Caco-2 (cell line): ENCODE measurements around the gene SRGAP1. TPM values are rescaled to one million over a fixed set of nuclear protein-coding genes. Genes with fewer than 3 reads are reported as not detected.
A peak's percentile ranks its signal among the peaks of the same experiment; 100 is the strongest.

ENCODE experiments used
- BruUV-seq: library from RNA; stranded (reverse); fragments of 400-500 nt; replicated peaks from 2 replicates; lab custom pipeline; 2021; lab: Mats Ljungman, UMichigan
- CTCF ChIA-PET: fragments of 300-600 bp; sonication (Branson Sonifier 250); formaldehyde crosslinking; loops from one replicate; lab custom pipeline; 2022; ENCODE audit warnings: antibody characterized with exemption; lab: Charles Lee
- POLR2A ChIA-PET: fragments of 300-600 bp; sonication (Branson Sonifier 250); formaldehyde crosslinking; loops from one replicate; lab custom pipeline; 2022; ENCODE audit warnings: antibody characterized with exemption; lab: Charles Lee
- DNase-seq, 2 experiments: peaks; one replicate each; pipeline versions ENCODE4 v3.0.0 to v3.0.0-alpha.2; 2020 to 2022
- H3K27me3 ChIP-seq: replicated peaks from 2 replicates; pipeline ENCODE4 v1.6.0; 2011; ENCODE audit warnings: low read length; ENCODE audit not compliant: control insufficient read depth, insufficient read depth
- H3K36me3 ChIP-seq: 2 replicates; pipeline ENCODE4 v1.5.1; 2011; ENCODE audit warnings: low read length; ENCODE audit not compliant: control insufficient read depth, insufficient read depth
- H3K4me1 ChIP-seq: fragments of 250-450 bp; sonication (Bioruptor Pico); 2 replicates; pipeline ENCODE4 v1.5.1; 2020; ENCODE audit warnings: mild to moderate bottlenecking
- H3K4me3 ChIP-seq: 2 replicates; pipeline ENCODE4 v1.5.1; 2011; ENCODE audit warnings: low read depth, mild to moderate bottlenecking, control low read depth, low read length
- H3K9me3 ChIP-seq: fragments of 250-450 bp; sonication (Bioruptor Pico); 2 replicates; pipeline ENCODE4 v1.5.1; 2020; ENCODE audit warnings: mild to moderate bottlenecking, moderate library complexity
- H3K27ac Mint-ChIP-seq: one replicate; pipeline ENCODE4 v1.8.0; 2022; ENCODE audit warnings: mixed read lengths; ENCODE audit not compliant: unreplicated experiment
- H3K27me3 Mint-ChIP-seq: one replicate; pipeline ENCODE4 v1.8.0; 2022; ENCODE audit warnings: mixed read lengths; ENCODE audit not compliant: insufficient read depth, unreplicated experiment
- H3K36me3 Mint-ChIP-seq: one replicate; pipeline ENCODE4 v1.8.0; 2022; ENCODE audit warnings: mild to moderate bottlenecking, mixed read lengths; ENCODE audit not compliant: insufficient read depth, unreplicated experiment
- H3K4me1 Mint-ChIP-seq: one replicate; pipeline ENCODE4 v1.8.0; 2022; ENCODE audit warnings: low read depth, mixed read lengths; ENCODE audit not compliant: unreplicated experiment
- H3K4me3 Mint-ChIP-seq: one replicate; pipeline ENCODE4 v1.8.0; 2022; ENCODE audit warnings: mild to moderate bottlenecking, moderate library complexity, mixed read lengths; ENCODE audit not compliant: unreplicated experiment
- H3K9me3 Mint-ChIP-seq: one replicate; pipeline ENCODE4 v1.8.0; 2022; ENCODE audit warnings: mixed read lengths; ENCODE audit not compliant: unreplicated experiment
- intact Hi-C: fragments of 100-400 bp; cut with micrococcal nuclease; formaldehyde crosslinking; loops from one replicate; pipeline ENCODE4 v1.10.0; 2022; ENCODE audit not compliant: unreplicated experiment
- total RNA-seq: library from RNA; stranded (reverse); gene quantifications from 2 replicates; pipeline ENCODE4 v1.2.3, GENCODE V29; 2022
- TF ChIP-seq, protein P1 (sequence below), 2 experiments: fragments of 200-600 bp in 1 of 2; IDR thresholded peaks; 1 replicate in 1 of 2; 2 replicates in 1 of 2; pipeline versions ENCODE4 v1.5.1 to v1.8.0; 2011 to 2022; ENCODE audit warnings: antibody characterized with exemption in 1 of 2, control low read depth in 1 of 2, inconsistent platforms in 1 of 2, low read depth in 1 of 2, low read length in 1 of 2, mild to moderate bottlenecking in 1 of 2, moderate library complexity in 1 of 2; ENCODE audit not compliant: insufficient read depth in 1 of 2, severe bottlenecking in 1 of 2, unreplicated experiment in 1 of 2

Gene SRGAP1
- total RNA-seq, 1 experiment from 2014 or later = 22.1 TPM

DNA sequence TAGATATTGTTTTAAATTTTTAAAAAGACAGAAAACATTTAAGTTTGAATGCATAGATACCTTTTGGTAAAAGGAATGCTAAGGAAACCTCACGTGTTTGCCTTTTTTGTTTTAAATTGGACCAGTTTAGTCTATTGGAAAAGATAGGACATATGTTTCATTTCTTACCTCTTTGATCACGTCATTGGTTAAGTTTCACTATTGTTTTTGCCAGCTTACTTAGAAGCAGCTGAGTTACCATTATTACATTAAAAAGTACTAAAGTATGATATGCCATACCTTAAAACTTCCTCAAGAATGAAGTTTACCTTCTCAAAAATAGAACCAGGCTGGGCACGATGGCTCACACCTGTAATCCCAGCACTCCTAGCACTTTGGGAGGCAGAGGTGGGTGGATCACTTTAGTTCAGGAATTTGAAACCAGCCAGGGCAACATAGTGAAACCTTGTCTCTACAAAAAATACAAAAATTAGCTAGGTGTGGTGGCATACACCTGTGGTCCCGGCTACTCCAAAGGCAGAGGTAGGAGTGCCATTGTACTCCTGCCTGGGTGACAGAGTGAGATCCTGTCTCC, 54.4 kb downstream of the SRGAP1 start:
- H3K27me3 Mint-ChIP-seq = no peaks in the 10 kb centered on the region
- H3K36me3 ChIP-seq = no peaks in the 10 kb centered on the region
- intact Hi-C loops = no loop called here
- peaks cover 14% of the 10 kb centered on the region for H3K4me1 Mint-ChIP-seq
- peaks cover 12% of the 10 kb centered on the region; the same call in 1 of the 2 replicates for H3K4me1 ChIP-seq
- H3K4me3 Mint-ChIP-seq = no peak overlapping the region
- no peaks in the 10 kb centered on the region for H3K9me3 Mint-ChIP-seq
- no peak overlapping the region for H3K27ac Mint-ChIP-seq
- no peaks in the 10 kb centered on the region for H3K36me3 Mint-ChIP-seq
- BruUV-seq = no TSS peak
- no peak overlapping the region for H3K4me3 ChIP-seq
- no peak for DNase-seq
- no peaks in the 10 kb centered on the region for H3K27me3 ChIP-seq
- H3K9me3 ChIP-seq = no peaks in the 10 kb centered on the region
- ChIA-PET CTCF (no interaction called here), POLR2A (no interaction called here)
- TF ChIP-seq, protein P1, sequence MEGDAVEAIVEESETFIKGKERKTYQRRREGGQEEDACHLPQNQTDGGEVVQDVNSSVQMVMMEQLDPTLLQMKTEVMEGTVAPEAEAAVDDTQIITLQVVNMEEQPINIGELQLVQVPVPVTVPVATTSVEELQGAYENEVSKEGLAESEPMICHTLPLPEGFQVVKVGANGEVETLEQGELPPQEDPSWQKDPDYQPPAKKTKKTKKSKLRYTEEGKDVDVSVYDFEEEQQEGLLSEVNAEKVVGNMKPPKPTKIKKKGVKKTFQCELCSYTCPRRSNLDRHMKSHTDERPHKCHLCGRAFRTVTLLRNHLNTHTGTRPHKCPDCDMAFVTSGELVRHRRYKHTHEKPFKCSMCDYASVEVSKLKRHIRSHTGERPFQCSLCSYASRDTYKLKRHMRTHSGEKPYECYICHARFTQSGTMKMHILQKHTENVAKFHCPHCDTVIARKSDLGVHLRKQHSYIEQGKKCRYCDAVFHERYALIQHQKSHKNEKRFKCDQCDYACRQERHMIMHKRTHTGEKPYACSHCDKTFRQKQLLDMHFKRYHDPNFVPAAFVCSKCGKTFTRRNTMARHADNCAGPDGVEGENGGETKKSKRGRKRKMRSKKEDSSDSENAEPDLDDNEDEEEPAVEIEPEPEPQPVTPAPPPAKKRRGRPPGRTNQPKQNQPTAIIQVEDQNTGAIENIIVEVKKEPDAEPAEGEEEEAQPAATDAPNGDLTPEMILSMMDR (IDR thresholded peaks at IDR 0.05; ENCODE audit: insufficient read depth in 1 of 2, low read depth in 1 of 2, low read length in 1 of 2, severe bottlenecking in 1 of 2, unreplicated experiment in 1 of 2) = no peak

DNA sequence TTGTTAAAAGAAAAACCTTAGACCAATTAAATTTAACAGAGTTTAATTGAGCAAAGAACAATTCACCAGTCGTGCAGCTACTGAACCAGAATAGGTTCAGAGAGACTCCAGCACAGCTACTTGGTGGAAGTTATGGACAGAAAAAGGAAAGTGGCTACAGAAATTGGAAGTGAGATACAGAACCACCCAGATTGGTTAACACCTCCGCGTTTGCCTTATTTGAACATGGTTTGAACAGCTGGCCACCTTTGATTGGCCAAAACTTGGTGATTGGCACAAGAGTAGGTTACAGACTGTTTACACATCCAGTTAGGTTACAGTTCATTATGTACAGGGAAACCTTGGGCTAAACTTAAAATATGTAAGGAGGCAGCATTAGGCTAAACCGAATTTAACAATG, 54.9 kb downstream of the SRGAP1 start:
- no peak for DNase-seq
- intact Hi-C loops = no loop called here
- H3K4me3 ChIP-seq = no peak overlapping the region
- H3K27ac Mint-ChIP-seq = no peak overlapping the region
- CTCF ChIA-PET = no interaction called here
- H3K4me1 ChIP-seq = peaks cover 12% of the 10 kb centered on the region; the same call in 1 of the 2 replicates
- no peaks in the 10 kb centered on the region for H3K27me3 ChIP-seq
- no peak overlapping the region for H3K4me3 Mint-ChIP-seq
- H3K27me3 Mint-ChIP-seq = no peaks in the 10 kb centered on the region
- no peaks in the 10 kb centered on the region for H3K9me3 Mint-ChIP-seq
- H3K36me3 ChIP-seq = no peaks in the 10 kb centered on the region
- BruUV-seq = no TSS peak
- no peaks in the 10 kb centered on the region for H3K9me3 ChIP-seq
- no peaks in the 10 kb centered on the region for H3K36me3 Mint-ChIP-seq
- POLR2A ChIA-PET = no interaction called here
- TF ChIP-seq, protein P1 (IDR thresholded peaks at IDR 0.05; ENCODE audit: insufficient read depth in 1 of 2, low read depth in 1 of 2, low read length in 1 of 2, severe bottlenecking in 1 of 2, unreplicated experiment in 1 of 2) = no peak
- peaks cover 15% of the 10 kb centered on the region for H3K4me1 Mint-ChIP-seq

DNA sequence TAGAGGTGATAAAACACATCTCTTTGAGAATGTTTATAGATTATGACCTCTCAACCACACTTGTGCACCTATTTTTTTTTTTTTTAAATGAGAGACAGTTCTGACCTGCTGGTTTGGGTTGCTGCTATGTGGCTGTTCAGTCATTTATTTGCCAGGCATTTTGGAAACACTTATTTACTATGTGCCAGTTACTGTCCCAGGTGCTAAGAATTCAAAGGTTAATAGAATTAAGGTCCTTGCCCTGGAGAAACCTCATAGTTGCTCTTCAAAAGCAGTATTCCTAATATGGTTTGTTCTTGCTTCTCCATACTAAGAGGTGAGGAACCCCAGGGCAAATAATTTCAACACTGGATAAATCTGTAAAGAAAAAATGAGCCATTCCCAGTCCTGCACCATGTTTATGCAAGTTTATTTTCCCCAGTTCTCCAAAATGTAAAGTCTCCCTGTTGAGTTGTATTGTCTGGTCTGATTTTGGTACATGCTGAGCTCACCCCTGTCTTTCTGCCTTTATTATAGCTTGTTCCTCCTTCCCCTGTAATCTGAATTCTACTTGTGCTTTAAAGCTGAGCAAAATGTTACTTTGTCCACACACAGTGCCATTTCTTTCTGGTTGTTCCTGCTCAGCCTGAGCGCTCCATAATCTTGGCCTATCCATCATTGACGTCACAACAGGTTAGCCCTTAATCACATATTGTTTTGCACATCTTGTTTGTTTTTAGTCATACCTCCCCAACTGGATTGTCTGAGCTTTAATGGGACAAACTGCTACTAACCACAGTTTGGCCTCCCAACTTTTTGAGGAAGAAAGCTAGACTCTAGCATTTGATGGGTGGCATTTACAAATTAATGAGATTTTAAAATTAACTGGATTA, 56.7 kb downstream of the SRGAP1 start:
- POLR2A ChIA-PET = no interaction called here
- intact Hi-C loops = no loop called here
- H3K27ac Mint-ChIP-seq = peak overlapping the region; percentile 14
- peaks cover 12% of the 10 kb centered on the region; the same call in 1 of the 2 replicates for H3K4me1 ChIP-seq
- no peak overlapping the region for H3K4me3 Mint-ChIP-seq
- no peak overlapping the region for H3K4me3 ChIP-seq
- H3K4me1 Mint-ChIP-seq = peaks cover 19% of the 10 kb centered on the region
- no peaks in the 10 kb centered on the region for H3K36me3 ChIP-seq
- no peaks in the 10 kb centered on the region for H3K9me3 ChIP-seq
- no peaks in the 10 kb centered on the region for H3K9me3 Mint-ChIP-seq
- H3K36me3 Mint-ChIP-seq = no peaks in the 10 kb centered on the region
- no peaks in the 10 kb centered on the region for H3K27me3 ChIP-seq
- H3K27me3 Mint-ChIP-seq = no peaks in the 10 kb centered on the region
- DNase-seq = no peak
- TF ChIP-seq, protein P1 (IDR thresholded peaks at IDR 0.05; ENCODE audit: insufficient read depth in 1 of 2, low read depth in 1 of 2, low read length in 1 of 2, severe bottlenecking in 1 of 2, unreplicated experiment in 1 of 2) = no peak
- no TSS peak for BruUV-seq
- CTCF ChIA-PET = no interaction called here
